ENCODE results near the gene FAM168A.

FAM168A gene

DNA sequence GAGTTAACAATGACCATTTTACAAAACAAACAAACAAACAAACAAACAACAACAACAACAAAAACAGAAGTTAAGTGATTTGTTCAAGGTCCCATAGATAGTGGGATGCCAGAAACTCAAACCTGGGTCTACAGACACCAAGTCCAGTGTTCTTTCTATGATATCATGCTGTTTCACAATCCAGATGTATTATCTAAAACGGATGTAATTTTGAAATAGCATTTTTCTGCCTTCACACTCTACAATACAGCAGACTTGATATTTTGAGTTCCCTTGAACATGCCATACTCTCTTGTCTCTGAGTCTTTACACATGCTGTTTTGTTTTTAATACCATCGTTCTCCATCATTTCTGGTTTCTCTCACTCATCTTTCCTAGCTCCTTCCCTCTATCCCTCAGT, 117.2 kb downstream of the FAM168A start:
- no peaks in the 10 kb centered on the region for H3K4me1 ChIP-seq (ENCODE audit: low read length)
- no peak overlapping the region for H3K4me3 ChIP-seq (ENCODE audit: low read length)
- H3K36me3 ChIP-seq (replicated peaks; ENCODE audit: low read depth, low read length), result no peaks in the 10 kb centered on the region
- no peak overlapping the region for H3K27ac ChIP-seq (ENCODE audit: low read length)
- no peak for TF ChIP-seq EZH2phosphoT487 (IDR thresholded peaks at IDR 0.05; ENCODE audit: low read depth)
- TF ChIP-seq, protein P1, sequence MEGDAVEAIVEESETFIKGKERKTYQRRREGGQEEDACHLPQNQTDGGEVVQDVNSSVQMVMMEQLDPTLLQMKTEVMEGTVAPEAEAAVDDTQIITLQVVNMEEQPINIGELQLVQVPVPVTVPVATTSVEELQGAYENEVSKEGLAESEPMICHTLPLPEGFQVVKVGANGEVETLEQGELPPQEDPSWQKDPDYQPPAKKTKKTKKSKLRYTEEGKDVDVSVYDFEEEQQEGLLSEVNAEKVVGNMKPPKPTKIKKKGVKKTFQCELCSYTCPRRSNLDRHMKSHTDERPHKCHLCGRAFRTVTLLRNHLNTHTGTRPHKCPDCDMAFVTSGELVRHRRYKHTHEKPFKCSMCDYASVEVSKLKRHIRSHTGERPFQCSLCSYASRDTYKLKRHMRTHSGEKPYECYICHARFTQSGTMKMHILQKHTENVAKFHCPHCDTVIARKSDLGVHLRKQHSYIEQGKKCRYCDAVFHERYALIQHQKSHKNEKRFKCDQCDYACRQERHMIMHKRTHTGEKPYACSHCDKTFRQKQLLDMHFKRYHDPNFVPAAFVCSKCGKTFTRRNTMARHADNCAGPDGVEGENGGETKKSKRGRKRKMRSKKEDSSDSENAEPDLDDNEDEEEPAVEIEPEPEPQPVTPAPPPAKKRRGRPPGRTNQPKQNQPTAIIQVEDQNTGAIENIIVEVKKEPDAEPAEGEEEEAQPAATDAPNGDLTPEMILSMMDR (IDR thresholded peaks at IDR 0.05; ENCODE audit: low read depth, low read length), result no peak
- peaks cover 4% of the 10 kb centered on the region; the same call in 1 of the 2 replicates for H3K79me2 ChIP-seq (ENCODE audit: low read length)
- peaks cover 7% of the 10 kb centered on the region; the same call in 1 of the 2 replicates for H3K9me3 ChIP-seq (ENCODE audit: insufficient read depth, low read length)
- peaks cover 5% of the 10 kb centered on the region; the same call in 1 of the 2 replicates for H4K20me1 ChIP-seq (ENCODE audit: insufficient read depth, low read length)
- H3K4me2 ChIP-seq (ENCODE audit: low read length), result no peak overlapping the region
- no peaks in the 10 kb centered on the region for H3K27me3 ChIP-seq (ENCODE audit: low read depth, low read length)
- H3K9ac ChIP-seq (ENCODE audit: low read length), result no peak overlapping the region
- no peak overlapping the region for H2AFZ ChIP-seq (ENCODE audit: low read depth, low read length)

DNA sequence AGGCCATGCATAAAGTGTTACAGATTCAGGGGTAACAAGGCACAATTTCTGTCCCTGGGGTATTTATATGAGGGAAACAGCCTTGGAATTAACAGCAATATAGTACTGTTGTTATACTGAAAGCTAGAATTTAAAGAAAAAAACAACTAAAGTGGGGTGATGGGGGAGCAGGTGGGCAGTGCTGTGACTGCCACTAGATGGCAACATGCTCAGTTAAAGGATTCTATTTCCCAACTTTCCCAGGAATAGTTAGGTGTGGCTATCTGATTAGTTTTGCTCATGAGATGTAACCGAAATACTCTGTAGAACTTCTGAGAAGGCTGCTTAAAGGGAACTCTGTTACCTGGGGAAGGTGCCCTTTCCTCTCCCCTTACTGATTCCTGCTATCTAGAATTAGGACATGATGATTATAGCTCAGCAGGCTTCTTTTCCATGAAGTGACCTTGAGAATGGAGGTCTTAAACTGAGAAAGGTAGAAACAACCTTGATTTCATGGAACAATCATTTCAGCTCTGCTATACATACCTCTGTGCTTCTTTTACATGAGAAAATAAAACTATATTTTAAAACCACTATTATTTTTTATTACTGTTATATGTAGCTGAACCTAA, 119.1 kb downstream of the FAM168A start:
- Histone ChIP-seq H3K4me2 (ENCODE audit: low read length) (no peak overlapping the region), H3K9me3 (ENCODE audit: insufficient read depth, low read length) (peaks cover 7% of the 10 kb centered on the region; the same call in 1 of the 2 replicates), H3K79me2 (ENCODE audit: low read length) (peaks cover 5% of the 10 kb centered on the region; the same call in 1 of the 2 replicates), H3K4me3 (ENCODE audit: low read length) (no peak overlapping the region), H2AFZ (ENCODE audit: low read depth, low read length) (no peak overlapping the region), H3K27me3 (ENCODE audit: low read depth, low read length) (no peaks in the 10 kb centered on the region), H4K20me1 (ENCODE audit: insufficient read depth, low read length) (no peaks in the 10 kb centered on the region), H3K4me1 (ENCODE audit: low read length) (no peaks in the 10 kb centered on the region), H3K27ac (ENCODE audit: low read length) (no peak overlapping the region), H3K9ac (ENCODE audit: low read length) (no peak overlapping the region), H3K36me3 (replicated peaks; ENCODE audit: low read depth, low read length) (no peaks in the 10 kb centered on the region)
- TF ChIP-seq EZH2phosphoT487 (IDR thresholded peaks at IDR 0.05; ENCODE audit: low read depth), result no peak
- TF ChIP-seq, protein P1 (IDR thresholded peaks at IDR 0.05; ENCODE audit: low read depth, low read length), result peak; percentile 98

DNA sequence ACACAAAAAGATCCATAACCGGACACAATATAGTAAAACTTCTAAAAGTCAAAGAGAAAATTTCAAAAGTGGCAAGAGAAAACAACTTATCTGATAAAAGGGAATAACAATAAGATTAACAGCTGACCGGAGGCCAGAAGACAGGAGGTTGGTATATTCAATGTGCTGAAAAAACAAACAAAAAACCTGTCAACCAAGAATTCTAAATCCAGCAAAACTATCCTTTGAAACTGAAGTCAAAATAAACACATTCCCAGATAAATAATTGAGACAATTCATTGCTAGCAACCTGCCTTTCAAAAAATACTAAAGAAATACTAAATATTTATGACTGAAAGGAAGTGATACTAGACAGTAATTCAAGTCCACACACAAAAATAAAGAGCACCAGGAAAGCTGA, 120.4 kb downstream of the FAM168A start:
- Histone ChIP-seq H3K9ac (ENCODE audit: low read length) (no peak overlapping the region), H3K27me3 (ENCODE audit: low read depth, low read length) (no peaks in the 10 kb centered on the region), H3K79me2 (ENCODE audit: low read length) (peaks cover 5% of the 10 kb centered on the region; the same call in 1 of the 2 replicates), H3K4me3 (ENCODE audit: low read length) (no peak overlapping the region), H3K9me3 (ENCODE audit: insufficient read depth, low read length) (peaks cover 7% of the 10 kb centered on the region; the same call in 1 of the 2 replicates), H3K36me3 (replicated peaks; ENCODE audit: low read depth, low read length) (no peaks in the 10 kb centered on the region), H4K20me1 (ENCODE audit: insufficient read depth, low read length) (no peaks in the 10 kb centered on the region), H3K4me2 (ENCODE audit: low read length) (no peak overlapping the region), H2AFZ (ENCODE audit: low read depth, low read length) (no peak overlapping the region), H3K4me1 (ENCODE audit: low read length) (no peaks in the 10 kb centered on the region), H3K27ac (ENCODE audit: low read length) (no peak overlapping the region)
- TF ChIP-seq, protein P1 (IDR thresholded peaks at IDR 0.05; ENCODE audit: low read depth, low read length), result no peak
- no peak for TF ChIP-seq EZH2phosphoT487 (IDR thresholded peaks at IDR 0.05; ENCODE audit: low read depth)

DNA sequence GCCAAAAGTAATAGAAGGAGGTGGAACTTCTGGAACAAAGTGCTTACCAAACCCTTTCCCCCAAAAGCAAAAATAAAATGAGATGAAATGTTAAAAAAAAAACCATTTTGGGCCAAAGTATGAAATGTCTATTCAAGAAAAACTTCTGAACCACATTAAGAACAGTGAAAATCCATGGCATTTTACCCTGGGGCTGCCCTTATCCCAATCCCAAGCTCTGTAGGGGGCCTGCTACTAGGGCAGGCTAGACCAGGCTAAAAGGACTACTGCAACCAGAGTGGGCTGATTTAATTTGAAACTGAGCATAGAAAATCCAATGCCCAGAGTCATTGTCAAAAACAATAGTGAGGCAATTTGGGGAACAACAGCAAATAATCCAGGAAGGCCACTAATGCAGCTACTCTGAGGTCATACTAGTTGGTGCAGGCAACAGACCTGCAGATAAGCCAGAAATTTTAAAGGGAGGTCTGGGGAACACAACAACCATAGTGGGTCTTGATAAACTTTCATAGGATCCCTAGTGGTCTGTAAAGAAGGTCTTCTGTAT, 122.3 kb downstream of the FAM168A start:
- H4K20me1 ChIP-seq (ENCODE audit: insufficient read depth, low read length), result no peaks in the 10 kb centered on the region
- H2AFZ ChIP-seq (ENCODE audit: low read depth, low read length), result no peak overlapping the region
- no peak overlapping the region for H3K4me3 ChIP-seq (ENCODE audit: low read length)
- H3K27ac ChIP-seq (ENCODE audit: low read length), result no peak overlapping the region
- H3K9me3 ChIP-seq (ENCODE audit: insufficient read depth, low read length), result peaks cover 7% of the 10 kb centered on the region; the same call in 1 of the 2 replicates
- H3K4me1 ChIP-seq (ENCODE audit: low read length), result no peaks in the 10 kb centered on the region
- no peaks in the 10 kb centered on the region for H3K27me3 ChIP-seq (ENCODE audit: low read depth, low read length)
- H3K4me2 ChIP-seq (ENCODE audit: low read length), result no peak overlapping the region
- H3K9ac ChIP-seq (ENCODE audit: low read length), result no peak overlapping the region
- no peaks in the 10 kb centered on the region for H3K36me3 ChIP-seq (replicated peaks; ENCODE audit: low read depth, low read length)
- H3K79me2 ChIP-seq (ENCODE audit: low read length), result peaks cover 5% of the 10 kb centered on the region; the same call in 1 of the 2 replicates
- no peak for TF ChIP-seq EZH2phosphoT487 (IDR thresholded peaks at IDR 0.05; ENCODE audit: low read depth)
- TF ChIP-seq, protein P1 (IDR thresholded peaks at IDR 0.05; ENCODE audit: low read depth, low read length), result no peak

Measured in OCI-LY3 (cell line).